IMR-90 (cell line): ENCODE measurements around the gene PMAIP1.

Experiments used
- CEBPB ChIP-seq: IDR thresholded peaks from 2 replicates; pipeline ENCODE4 v1.6.1; 2012; ENCODE audit warnings: low read depth, low read length, improper control_type of control experiment
- NFE2L2 ChIP-seq: fragments of 150-350 bp; IDR thresholded peaks from 2 replicates; pipeline ENCODE4 v1.6.1; 2016; ENCODE audit warnings: low read depth, mild to moderate bottlenecking, low read length
- POLR2A ChIP-seq: IDR thresholded peaks from 2 replicates; pipeline ENCODE4 v1.6.1; 2012; ENCODE audit warnings: mild to moderate bottlenecking, low read depth, low read length
- RAD21 ChIP-seq: IDR thresholded peaks from 2 replicates; pipeline ENCODE4 v1.6.1; 2012; ENCODE audit warnings: low read length, improper control_type of control experiment
- SMC3 ChIP-seq: fragments of 150-350 bp; IDR thresholded peaks from 2 replicates; pipeline ENCODE4 v1.6.1; 2016; ENCODE audit warnings: low read depth, mild to moderate bottlenecking, antibody characterized with exemption, low read length, moderate library complexity
- TF ChIP-seq, protein P1 (sequence below): conservative IDR thresholded peaks from 2 replicates; pipeline ENCODE4 v1.5.1; 2012; ENCODE audit warnings: mild to moderate bottlenecking, low read depth, low read length, improper control_type of control experiment

DNA sequence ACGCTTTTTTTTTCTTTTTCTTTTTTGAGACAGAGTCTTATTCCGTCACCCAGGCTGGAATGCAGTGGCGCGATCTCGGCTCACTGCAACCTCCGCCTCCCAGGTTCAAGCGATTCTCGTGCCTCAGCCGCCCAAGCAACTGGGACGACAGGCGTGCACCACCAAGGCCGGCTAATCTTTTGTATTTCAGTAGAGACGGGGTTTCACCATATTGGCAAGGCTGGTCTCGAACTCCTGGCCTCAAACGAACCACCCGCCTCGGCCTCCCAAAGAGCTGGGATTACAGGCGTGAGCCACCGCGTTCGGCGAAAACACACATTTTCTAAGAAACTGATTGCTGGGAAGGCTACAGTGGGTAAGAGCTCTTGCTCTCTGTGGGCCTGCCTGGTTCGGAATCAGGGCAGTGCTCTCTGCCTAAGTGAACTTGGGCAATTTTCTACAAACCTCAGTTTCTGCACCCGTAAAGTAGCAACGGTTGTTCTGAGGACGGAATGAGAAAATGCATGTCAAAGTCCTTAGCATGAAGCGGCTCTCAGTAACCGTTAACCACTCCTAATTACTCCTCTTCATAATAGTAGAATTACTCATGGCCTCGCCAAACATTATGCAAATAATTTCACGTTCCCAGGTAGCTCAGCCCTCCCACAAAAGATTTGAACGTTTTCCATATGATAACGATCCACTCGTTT lies 1.0 kb upstream of the PMAIP1 start:
- TF ChIP-seq POLR2A (no peak), NFE2L2 (no peak), SMC3 (no peak), RAD21 (no peak), CEBPB (no peak)
- TF ChIP-seq, protein P1, sequence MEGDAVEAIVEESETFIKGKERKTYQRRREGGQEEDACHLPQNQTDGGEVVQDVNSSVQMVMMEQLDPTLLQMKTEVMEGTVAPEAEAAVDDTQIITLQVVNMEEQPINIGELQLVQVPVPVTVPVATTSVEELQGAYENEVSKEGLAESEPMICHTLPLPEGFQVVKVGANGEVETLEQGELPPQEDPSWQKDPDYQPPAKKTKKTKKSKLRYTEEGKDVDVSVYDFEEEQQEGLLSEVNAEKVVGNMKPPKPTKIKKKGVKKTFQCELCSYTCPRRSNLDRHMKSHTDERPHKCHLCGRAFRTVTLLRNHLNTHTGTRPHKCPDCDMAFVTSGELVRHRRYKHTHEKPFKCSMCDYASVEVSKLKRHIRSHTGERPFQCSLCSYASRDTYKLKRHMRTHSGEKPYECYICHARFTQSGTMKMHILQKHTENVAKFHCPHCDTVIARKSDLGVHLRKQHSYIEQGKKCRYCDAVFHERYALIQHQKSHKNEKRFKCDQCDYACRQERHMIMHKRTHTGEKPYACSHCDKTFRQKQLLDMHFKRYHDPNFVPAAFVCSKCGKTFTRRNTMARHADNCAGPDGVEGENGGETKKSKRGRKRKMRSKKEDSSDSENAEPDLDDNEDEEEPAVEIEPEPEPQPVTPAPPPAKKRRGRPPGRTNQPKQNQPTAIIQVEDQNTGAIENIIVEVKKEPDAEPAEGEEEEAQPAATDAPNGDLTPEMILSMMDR, result no peak
